GM12892 (cell line): Measurements from ENCODE around the gene UBE2F.

Experiments used
- POLR2A ChIP-seq: IDR thresholded peaks from 2 replicates; pipeline ENCODE4 v1.6.1; 2011; ENCODE audit warnings: low read depth, low read length, control low read depth
- TAF1 ChIP-seq: IDR thresholded peaks from 2 replicates; pipeline ENCODE4 v1.6.1; 2011; ENCODE audit warnings: low read depth, mild to moderate bottlenecking, control low read depth, low read length, borderline replicate concordance

DNA sequence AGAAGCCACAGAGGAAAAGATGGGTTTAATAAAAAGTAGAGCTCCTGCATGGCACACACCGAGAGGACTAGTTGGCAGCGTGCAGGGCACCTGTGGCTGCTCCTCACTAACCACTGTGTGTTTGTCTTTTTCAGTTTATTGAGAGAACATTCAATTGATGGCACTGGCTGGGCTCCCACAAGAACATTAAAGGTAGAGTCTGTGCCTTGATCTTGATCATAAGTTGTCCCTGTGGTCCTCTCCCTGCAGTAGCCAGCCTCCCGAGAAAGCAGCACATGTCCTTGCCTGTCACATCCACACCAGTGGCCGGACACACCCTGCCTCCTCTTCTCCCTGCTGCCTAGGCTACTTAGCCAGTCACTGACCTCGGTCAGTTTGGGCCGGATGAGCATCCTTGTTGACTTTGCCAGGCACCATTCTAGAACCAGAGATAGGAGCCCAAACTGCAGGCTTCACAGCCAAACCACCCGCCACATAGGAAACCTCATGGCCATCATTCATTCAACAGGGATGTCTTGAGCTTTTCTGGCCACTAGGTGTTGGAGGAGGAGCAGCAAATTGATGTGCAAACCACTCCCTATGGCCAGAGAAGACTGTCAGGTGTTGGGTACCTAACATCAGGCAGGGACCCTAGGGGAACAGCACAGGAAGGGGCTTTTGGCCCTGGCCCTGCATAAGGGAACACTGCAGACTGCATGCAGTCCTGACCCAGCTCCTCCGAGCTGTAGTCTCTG, 63.8 kb downstream of the UBE2F start:
- TF ChIP-seq POLR2A (no peak), TAF1 (no peak)
